ENCODE measurements around the gene PCDHGA9.
"Not testable (repeated sequence)": the region's sequence is repeated elsewhere in the genome, so short reads cannot be mapped to it uniquely, and the experiment has no call there.

PCDHGA9 gene

GRCh38 chr5:141414548-141415274 lies 12.1 kb downstream of the PCDHGA9 start:
- not testable (repeated sequence) for DNase-seq

- DNase-seq: not testable (repeated sequence)
These were observed 12.7 kb downstream of the PCDHGA9 start for GRCh38 chr5:141415275-141415618.

GRCh38 chr5:141417494-141418172 lies 15.1 kb downstream of the PCDHGA9 start, which contains the start of gene PCDHGB7:
Gene PCDHGB7 (plus strand): TSS chr5:141417677. CDS start chr5:141417860, 183 bp downstream.
- peak; percentile 17 for DNase-seq

- no peak for DNase-seq
These were observed 16.7 kb downstream of the PCDHGA9 start for GRCh38 chr5:141419074-141419880.

GRCh38 chr5:141420855-141421488 lies 18.4 kb downstream of the PCDHGA9 start, which contains the start of gene PCDHGA11:
Gene PCDHGA11 (plus strand): TSS chr5:141421051. CDS start chr5:141421228, 177 bp downstream.
- DNase-seq: no peak

GRCh38 chr5:141421489-141421855 lies 18.9 kb downstream of the PCDHGA9 start:
- DNase-seq: no peak

GRCh38 chr5:141422742-141423291 lies 20.2 kb downstream of the PCDHGA9 start:
- no peak for DNase-seq

GRCh38 chr5:141427783-141428426 lies 25.3 kb downstream of the PCDHGA9 start:
- DNase-seq: no peak

GRCh38 chr5:141430332-141431113 lies 27.9 kb downstream of the PCDHGA9 start, which contains the start of gene PCDHGA12:
Gene PCDHGA12 (plus strand): TSS chr5:141430507. CDS start chr5:141430760, 253 bp downstream.
- DNase-seq: no peak

- DNase-seq: no peak
These were observed 28.7 kb downstream of the PCDHGA9 start for GRCh38 chr5:141431286-141431685.

GRCh38 chr5:141432308-141432707 lies 29.7 kb downstream of the PCDHGA9 start:
- DNase-seq: not testable (repeated sequence)

GRCh38 chr5:141432726-141433125 lies 30.1 kb downstream of the PCDHGA9 start:
- not testable (repeated sequence) for DNase-seq

GRCh38 chr5:141434006-141434405 lies 31.4 kb downstream of the PCDHGA9 start:
- DNase-seq: no peak

- DNase-seq: no peak
These were observed 34.6 kb downstream of the PCDHGA9 start for GRCh38 chr5:141437221-141437620.

GRCh38 chr5:141439411-141440141 lies 37.0 kb downstream of the PCDHGA9 start:
- DNase-seq: no peak

- no peak for DNase-seq
These were observed 37.8 kb downstream of the PCDHGA9 start for GRCh38 chr5:141440341-141440740.

- DNase-seq: no peak
These were observed 39.1 kb downstream of the PCDHGA9 start for GRCh38 chr5:141441571-141442170.
